Medulla oblongata (tissue), 1 donor: ENCODE measurements around the gene BCLAF1.

Experiments used
- DNase-seq: peaks from one replicate; pipeline ENCODE4 v3.0.0-alpha.2; 2015; ENCODE audit errors: extremely low spot score

BCLAF1 gene

DNA sequence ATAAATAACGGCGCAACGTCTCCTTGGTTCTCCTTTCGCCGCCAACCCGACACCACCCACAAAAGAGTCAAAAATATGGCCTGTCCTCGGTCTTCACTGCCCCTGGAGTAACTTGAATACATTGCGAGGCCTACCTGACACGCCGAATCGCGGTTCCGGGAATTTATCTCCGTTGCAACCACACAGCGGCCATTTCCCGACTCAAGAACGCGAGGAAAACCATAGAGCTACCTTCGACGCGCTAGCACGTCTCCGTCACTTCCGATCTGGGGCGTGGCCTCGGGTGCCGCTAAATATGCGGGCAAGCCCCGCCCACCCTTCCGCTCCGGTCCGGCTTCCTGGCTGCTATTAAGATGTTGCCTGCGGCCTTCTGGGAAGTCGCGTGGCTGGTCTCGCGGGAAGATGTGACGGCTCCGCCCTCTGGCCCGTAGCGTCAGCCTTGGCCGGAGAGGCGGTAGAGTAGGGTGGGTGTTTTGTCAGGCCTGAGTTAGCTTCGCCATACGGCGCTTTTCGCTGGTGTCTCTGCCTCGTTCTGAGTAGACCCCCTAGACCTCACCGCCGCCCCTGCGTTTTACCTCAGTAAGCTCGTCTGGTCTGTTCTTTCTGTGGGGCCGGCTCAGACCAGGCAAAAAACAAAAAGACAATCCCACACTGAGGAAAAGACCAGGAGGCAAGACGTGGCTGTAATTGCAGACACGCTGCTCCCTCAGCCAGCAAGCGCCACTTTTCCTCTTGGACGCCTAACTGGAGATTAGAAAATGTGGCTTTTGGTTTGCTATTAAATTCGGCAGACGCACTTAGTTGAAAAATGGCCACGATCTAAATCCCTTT lies at the start of gene BCLAF1:
TSS of gene BCLAF1 (minus strand) at position 268 of the 831 bp plus-strand sequence. CDS start 9,980 bp downstream, outside the sequence.
- DNase-seq: peak; percentile 100

- DNase-seq: no peak
Observed at GRCh38 chr6:136338486-136338885, 48.8 kb upstream of the BCLAF1 start.

DNA sequence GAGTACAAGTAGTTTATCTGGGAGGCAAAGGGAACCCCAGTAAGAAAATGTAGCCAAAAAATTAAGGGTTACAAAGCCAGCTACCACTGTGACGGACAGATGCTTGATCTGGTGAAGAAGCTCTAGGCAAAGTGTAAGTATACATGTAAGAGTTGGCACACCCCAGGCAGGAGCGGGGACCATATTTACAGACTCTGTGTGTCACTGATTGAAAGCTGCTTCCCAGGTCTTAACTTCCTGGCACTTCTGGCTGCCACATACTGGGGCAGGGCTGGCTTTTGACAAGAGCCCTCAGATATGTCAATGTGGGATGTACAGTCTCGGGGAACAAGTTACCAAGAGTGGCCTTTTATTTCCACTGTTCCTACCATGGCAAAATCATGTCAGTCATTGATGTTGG lies 48.0 kb upstream of the BCLAF1 start:
- no peak for DNase-seq

- no peak for DNase-seq
Observed at GRCh38 chr6:136337121-136337520, 47.5 kb upstream of the BCLAF1 start.

DNA sequence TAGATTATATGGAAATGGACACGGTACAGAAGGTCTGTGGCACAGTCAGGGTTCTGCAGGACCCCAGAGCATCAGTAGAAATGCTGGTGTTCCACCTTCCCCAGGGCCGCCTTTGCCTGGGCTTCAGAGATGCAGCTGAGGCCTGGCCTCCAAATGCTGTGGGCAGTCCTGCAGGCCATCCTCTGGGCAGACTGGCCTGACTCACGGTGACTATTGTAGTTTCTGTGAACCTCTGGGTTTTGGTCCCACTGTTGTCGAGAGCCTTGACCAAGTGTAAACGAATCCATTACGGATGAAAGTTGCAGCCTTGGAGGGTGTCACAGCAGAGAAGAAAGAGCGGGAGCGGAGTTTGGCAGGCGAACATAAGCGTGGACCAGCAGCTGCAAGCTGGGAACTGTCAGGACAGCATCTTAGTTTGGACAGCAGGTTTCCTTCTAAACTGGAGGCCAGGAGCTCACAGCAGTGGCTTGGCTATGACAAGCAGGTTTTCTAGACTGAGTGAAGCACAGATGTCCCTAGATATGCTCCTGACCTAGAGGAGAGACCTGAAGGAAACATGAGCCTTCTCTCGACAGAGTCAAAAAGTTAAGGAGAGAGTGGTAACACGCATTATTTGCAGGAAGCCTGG lies 46.2 kb upstream of the BCLAF1 start:
- DNase-seq: no peak

GRCh38 chr6:136334853-136335252 lies 45.2 kb upstream of the BCLAF1 start:
- no peak for DNase-seq

- peak; percentile 61 for DNase-seq
Observed at GRCh38 chr6:136334465-136334846, 44.8 kb upstream of the BCLAF1 start.

DNA sequence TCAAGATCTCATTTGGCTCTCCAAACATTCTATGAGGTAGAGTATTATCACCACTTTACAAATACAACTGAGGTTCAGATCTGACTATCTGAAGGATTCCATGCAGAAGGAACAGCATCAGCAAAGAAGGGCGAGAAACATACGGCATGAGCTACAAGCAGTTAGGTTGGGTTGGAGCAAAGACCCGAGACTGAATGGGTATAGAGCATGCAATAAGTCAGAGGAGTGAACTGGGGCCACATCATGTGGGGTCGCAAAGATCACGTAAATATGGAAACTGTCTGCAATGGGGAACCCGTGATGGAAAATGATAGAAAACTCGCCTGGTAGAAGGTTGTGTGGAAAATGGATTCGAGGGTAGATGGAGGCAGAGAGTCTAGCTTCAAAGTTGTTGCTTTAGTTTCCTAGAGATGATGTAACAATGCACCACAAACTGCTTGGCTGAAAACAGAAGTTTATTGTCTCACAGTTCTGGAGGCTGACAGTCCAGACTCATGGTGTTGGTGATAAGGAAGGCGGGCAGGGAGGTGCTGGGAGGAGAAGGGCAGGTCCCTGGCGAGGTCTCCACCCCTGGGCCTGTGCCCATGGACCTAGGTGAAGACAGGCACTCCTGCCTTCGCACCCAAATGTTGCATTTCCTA lies 44.3 kb upstream of the BCLAF1 start:
- peak; percentile 45 for DNase-seq

- no peak for DNase-seq
Observed at GRCh38 chr6:136331461-136331860, 41.8 kb upstream of the BCLAF1 start.

DNA sequence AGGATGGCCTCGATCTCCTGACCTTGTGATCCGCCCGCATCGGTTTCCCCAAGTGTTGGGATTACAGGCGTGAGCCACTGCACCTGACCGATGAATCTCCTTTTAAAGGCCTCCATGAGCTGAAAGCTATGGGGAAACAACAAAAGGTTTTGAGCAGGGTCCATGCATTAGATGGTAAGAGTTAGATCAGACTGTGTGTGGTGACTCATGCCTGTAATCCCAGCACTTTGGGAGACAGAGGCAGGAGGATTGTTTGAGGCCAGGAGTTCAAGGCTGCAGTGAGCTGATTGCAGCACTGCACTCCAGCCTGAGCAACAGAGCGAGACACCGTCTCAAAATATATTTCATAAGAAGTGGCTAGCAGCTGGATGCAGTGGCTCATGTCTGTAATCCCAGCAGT lies 41.0 kb upstream of the BCLAF1 start:
- no peak for DNase-seq

- no peak for DNase-seq
Observed at GRCh38 chr6:136326038-136326553, 36.5 kb upstream of the BCLAF1 start.

DNA sequence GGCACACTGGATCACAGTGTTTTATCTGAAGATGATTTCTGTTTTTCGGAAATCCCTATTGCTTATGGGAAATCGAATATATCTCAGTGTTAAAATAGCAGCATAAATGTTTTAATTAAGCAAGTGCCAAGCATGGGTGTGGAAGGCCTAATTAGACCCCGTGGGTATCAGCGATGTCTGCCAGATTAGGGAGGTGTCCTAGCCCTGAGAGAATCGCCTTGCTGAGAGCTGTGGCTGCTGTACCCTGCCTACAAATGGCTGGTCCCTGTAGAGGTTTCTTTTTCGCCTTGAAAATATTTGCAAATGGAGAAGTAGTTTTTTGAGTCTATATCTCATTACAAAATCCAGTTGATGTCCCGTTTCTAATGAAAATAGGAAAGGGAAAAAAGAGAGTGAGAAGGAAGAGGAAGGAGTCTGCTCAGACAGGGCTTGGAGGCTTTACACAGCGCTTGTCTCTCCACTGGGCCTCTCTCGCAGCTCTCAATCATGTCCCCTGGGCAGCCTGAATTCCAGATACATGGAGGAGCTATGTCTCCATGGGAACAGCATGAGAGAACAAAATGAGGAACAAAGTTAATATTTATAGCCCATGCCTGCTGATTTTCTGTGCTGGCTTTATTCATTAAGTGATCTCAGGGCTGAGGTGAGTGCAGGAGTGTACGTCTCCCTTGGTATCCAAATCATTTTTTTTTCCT lies 35.2 kb upstream of the BCLAF1 start:
- DNase-seq: peak; percentile 47

- peak; percentile 73 for DNase-seq
Observed at GRCh38 chr6:136323431-136324112, 33.9 kb upstream of the BCLAF1 start.

GRCh38 chr6:136319732-136320131 lies 30.1 kb upstream of the BCLAF1 start:
- no peak for DNase-seq

DNA sequence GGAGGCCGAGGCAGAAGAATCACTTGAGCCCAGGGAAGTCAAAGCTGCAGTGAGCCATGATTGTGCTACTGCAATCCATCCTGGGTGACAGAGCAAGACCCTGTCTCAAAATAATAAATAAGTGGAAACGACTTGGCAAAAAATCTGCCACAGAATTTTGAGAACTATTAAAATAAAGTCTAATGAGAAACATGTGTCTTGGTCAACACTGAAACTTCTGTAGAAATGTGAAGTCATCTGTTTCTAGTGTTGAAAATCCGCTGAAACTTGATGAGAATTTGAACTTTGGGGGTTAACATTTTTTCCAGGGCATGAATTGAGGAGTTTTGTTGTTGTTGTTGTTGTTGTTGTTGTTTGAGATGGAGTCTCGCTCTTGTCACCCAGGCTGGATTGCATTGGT lies 29.0 kb upstream of the BCLAF1 start:
- DNase-seq: no peak

- DNase-seq: peak; percentile 67
Observed at GRCh38 chr6:136317971-136318370, 28.3 kb upstream of the BCLAF1 start.

DNA sequence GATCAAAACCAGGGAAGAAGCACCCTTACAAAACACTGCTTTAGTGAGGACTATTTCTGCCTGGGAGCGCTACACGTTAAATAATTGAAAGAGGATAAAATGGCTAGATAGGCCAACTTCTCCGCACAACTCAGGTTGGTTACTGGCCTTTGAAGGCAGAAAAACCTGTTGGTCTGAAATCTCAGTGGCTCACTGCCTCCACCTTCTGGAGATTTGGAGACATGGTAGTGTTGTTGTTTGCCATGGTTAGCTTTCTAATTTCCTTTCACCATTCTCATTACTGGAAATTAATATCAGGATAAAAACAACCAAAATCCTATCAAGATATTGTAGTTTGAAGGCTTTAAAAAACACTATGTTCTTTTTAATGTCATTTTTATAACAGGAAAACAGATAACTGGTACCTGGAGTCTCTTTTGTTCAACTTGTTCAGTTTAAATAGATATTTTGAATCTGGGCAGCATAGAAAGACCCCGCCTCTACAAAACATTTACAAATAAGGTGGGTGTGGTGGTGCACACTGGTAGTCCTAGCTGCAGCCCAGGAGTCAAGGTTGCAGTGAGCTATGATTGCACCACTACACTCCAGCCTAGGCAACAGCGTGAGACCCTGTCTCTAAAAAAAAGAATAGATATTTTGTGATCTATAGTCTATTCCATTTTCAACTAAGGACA lies 27.5 kb upstream of the BCLAF1 start:
- DNase-seq: peak; percentile 92

DNA sequence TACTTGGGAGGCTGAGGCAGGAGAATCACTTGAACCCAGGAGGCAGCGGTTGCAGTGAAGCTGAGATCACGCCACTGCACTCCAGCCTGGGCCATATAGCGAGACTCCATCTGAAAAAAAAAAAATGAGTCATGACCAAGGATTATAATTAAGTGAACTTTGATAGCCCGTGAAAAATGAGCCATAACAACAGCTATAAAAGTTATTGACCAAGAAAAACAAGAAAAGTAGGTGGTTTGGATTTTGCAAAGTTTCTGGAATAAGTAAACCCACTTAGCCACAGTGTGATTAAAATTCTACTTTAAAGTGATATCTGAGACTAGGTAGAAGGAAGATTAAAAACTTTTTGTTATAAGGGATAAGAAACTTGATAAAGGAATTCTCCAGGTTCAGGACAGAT lies 25.9 kb upstream of the BCLAF1 start:
- DNase-seq: no peak

- no peak for DNase-seq
Observed at GRCh38 chr6:136312975-136313374, 23.3 kb upstream of the BCLAF1 start.

- DNase-seq: no peak
Observed at GRCh38 chr6:136309729-136310311, 20.2 kb upstream of the BCLAF1 start.
